ENCODE measurements around the gene C16orf90. TPM values are rescaled to one million over a fixed set of nuclear protein-coding genes. Genes with fewer than 3 reads are reported as not detected.

Gene C16orf90
- total and polyA plus RNA-seq, 7 experiments from 2014 or later = not detected

GRCh38 chr16:3510416-3510815, 15.1 kb upstream of the C16orf90 start:
- peak overlapping the region; percentile 73 for H3K27ac ChIP-seq (ENCODE audit: low read depth, low read length)
- ChIA-PET CTCF (no interaction called here), POLR2A (interaction anchor here (0.7 to 1.5 kb wide), 6 partner anchors 10 to 599 kb away, joined by 3 to 12 read pairs (median 4); partner anchors contain the start of genes CLUAP1, NLRC3 and ZNF263)
- H3K27me3 ChIP-seq (ENCODE audit: control insufficient read depth in 2 of 2, insufficient read depth in 2 of 2, low read length in 2 of 2) = no peaks in the 10 kb centered on the region
- no peaks in the 10 kb centered on the region for H3K9me3 ChIP-seq (ENCODE audit: control insufficient read depth in 2 of 3, low read length in 3 of 3)
- intact Hi-C loops (cut with micrococcal nuclease) = no loop called here
- Mint-ChIP-seq H3K27ac (peak overlapping the region; percentile 84 to 98 (median 89)), H3K27me3 (no peaks in the 10 kb centered on the region), H3K4me1 (peaks cover 33 to 69% (median 57%) of the 10 kb centered on the region in 7 donors), H3K9me3 (peaks cover 0 to 5% (median 0%) of the 10 kb centered on the region in 11 donors), H3K4me3 (peak overlapping the region in 9 of 10 donors; percentile 21 to 75 (median 51)), H3K36me3 (peaks cover 22 to 58% (median 45%) of the 10 kb centered on the region in 5 donors)
- H3K4me3 ChIP-seq (ENCODE audit: low read length) = no peak overlapping the region
- H3K4me1 ChIP-seq (ENCODE audit: control insufficient read depth in 2 of 2, insufficient read depth in 2 of 2, low read length in 2 of 2) = peaks cover 21 to 40% of the 10 kb centered on the region in 2 donors
- peaks cover 0 to 40% (median 16%) of the 10 kb centered on the region in 3 experiments for H3K36me3 ChIP-seq (ENCODE audit: control insufficient read depth in 2 of 3, insufficient read depth in 3 of 3, low read length in 3 of 3)
- DNase-seq (no peak), ATAC-seq (no peak)

- Mint-ChIP-seq H3K4me1 (peaks cover 33 to 72% (median 62%) of the 10 kb centered on the region in 7 donors), H3K27ac (peak overlapping the region; percentile 84 to 98 (median 89)), H3K36me3 (peaks cover 22 to 58% (median 41%) of the 10 kb centered on the region in 5 donors), H3K9me3 (peaks cover 0 to 5% (median 0%) of the 10 kb centered on the region in 11 donors), H3K4me3 (peak overlapping the region in 9 of 10 donors; percentile 21 to 75 (median 68)), H3K27me3 (no peaks in the 10 kb centered on the region)
- ChIA-PET POLR2A (interaction anchor here (0.6 to 1.5 kb wide), 9 partner anchors 9 to 233 kb away, joined by 3 to 12 read pairs (median 4); partner anchors contain the start of genes CLUAP1, NLRC3, ZNF174 and ZNF263), CTCF (interaction anchor here (0.8 to 1.2 kb wide), 3 partner anchors 17 to 341 kb away, joined by 3 read pairs; no protein-coding TSS in a partner anchor)
- ATAC-seq (peak; percentile 99), DNase-seq (peak; percentile 41 to 84 (median 80))
- H3K4me3 ChIP-seq (ENCODE audit: low read length) = peak overlapping the region; percentile 13
- no peaks in the 10 kb centered on the region for H3K27me3 ChIP-seq (ENCODE audit: control insufficient read depth in 2 of 2, insufficient read depth in 2 of 2, low read length in 2 of 2)
- peaks cover 0 to 31% (median 12%) of the 10 kb centered on the region in 3 experiments for H3K36me3 ChIP-seq (ENCODE audit: control insufficient read depth in 2 of 3, insufficient read depth in 3 of 3, low read length in 3 of 3)
- H3K9me3 ChIP-seq (ENCODE audit: control insufficient read depth in 2 of 3, low read length in 3 of 3) = no peaks in the 10 kb centered on the region
- peak overlapping the region; percentile 73 for H3K27ac ChIP-seq (ENCODE audit: low read depth, low read length)
- peaks cover 23 to 44% of the 10 kb centered on the region in 2 donors for H3K4me1 ChIP-seq (ENCODE audit: control insufficient read depth in 2 of 2, insufficient read depth in 2 of 2, low read length in 2 of 2)
- intact Hi-C loops (cut with micrococcal nuclease) = loop anchor here (1.0 to 10.0 kb wide), 4 partner anchors 9 to 1895 kb away; partner anchors contain the start of genes CRAMP1 (in 1 of the 2) and IFT140 (in 1 of the 2)
These were observed 14.2 kb upstream of the C16orf90 start for GRCh38 chr16:3509470-3509928.

GRCh38 chr16:3508736-3509135, 13.4 kb upstream of the C16orf90 start:
- DNase-seq (no peak), ATAC-seq (no peak)
- Mint-ChIP-seq H3K9me3 (peaks cover 0 to 5% (median 0%) of the 10 kb centered on the region in 11 donors), H3K36me3 (peaks cover 18 to 53% (median 35%) of the 10 kb centered on the region in 5 donors), H3K27me3 (no peaks in the 10 kb centered on the region), H3K4me1 (peaks cover 38 to 75% (median 67%) of the 10 kb centered on the region in 7 donors), H3K27ac (peak overlapping the region; percentile 84 to 98 (median 89)), H3K4me3 (peak overlapping the region; percentile 8 to 75 (median 63))
- peak overlapping the region; percentile 73 for H3K27ac ChIP-seq (ENCODE audit: low read depth, low read length)
- intact Hi-C loops (cut with micrococcal nuclease) = loop anchor here (1.0 to 10.0 kb wide), 4 partner anchors 8 to 1894 kb away; partner anchors contain the start of genes CRAMP1 (in 1 of the 2) and IFT140 (in 1 of the 2)
- H3K4me3 ChIP-seq (ENCODE audit: low read length) = no peak overlapping the region
- H3K27me3 ChIP-seq (ENCODE audit: control insufficient read depth in 2 of 2, insufficient read depth in 2 of 2, low read length in 2 of 2) = no peaks in the 10 kb centered on the region
- ChIA-PET CTCF (interaction anchor here (1.2 kb wide), 1 partner anchor 17 kb away, joined by 3 read pairs; no protein-coding TSS in a partner anchor), POLR2A (interaction anchor here (0.5 to 1.1 kb wide), 2 partner anchors 103 to 515 kb away, joined by 3 read pairs; no protein-coding TSS in a partner anchor)
- H3K4me1 ChIP-seq (ENCODE audit: control insufficient read depth in 2 of 2, insufficient read depth in 2 of 2, low read length in 2 of 2) = peaks cover 30 to 52% of the 10 kb centered on the region in 2 donors
- H3K9me3 ChIP-seq (ENCODE audit: control insufficient read depth in 2 of 3, low read length in 3 of 3) = no peaks in the 10 kb centered on the region
- peaks cover 0 to 24% (median 5%) of the 10 kb centered on the region in 3 experiments for H3K36me3 ChIP-seq (ENCODE audit: control insufficient read depth in 2 of 3, insufficient read depth in 3 of 3, low read length in 3 of 3)

GRCh38 chr16:3503523-3503922, 8.2 kb upstream of the C16orf90 start:
- peak overlapping the region; percentile 76 to 94 (median 84) for H3K4me3 Mint-ChIP-seq
- H3K9me3 ChIP-seq (ENCODE audit: control insufficient read depth in 2 of 3, low read length in 3 of 3) = no peaks in the 10 kb centered on the region
- peaks cover 0 to 7% (median 0%) of the 10 kb centered on the region in 11 donors for H3K9me3 Mint-ChIP-seq
- H3K4me3 ChIP-seq (ENCODE audit: low read length) = peak overlapping the region; percentile 3
- peaks cover 11 to 34% (median 22%) of the 10 kb centered on the region in 5 donors for H3K36me3 Mint-ChIP-seq
- H3K27ac ChIP-seq (ENCODE audit: low read depth, low read length) = peak overlapping the region; percentile 92
- intact Hi-C loops (cut with micrococcal nuclease) = loop anchor here (5.0 to 10.0 kb wide), 4 partner anchors 429 to 1889 kb away; partner anchors contain the start of genes CRAMP1 (in 1 of the 2), HCFC1R1 (in 1 of the 2), IFT140 (in 1 of the 2) and THOC6 (in 1 of the 2)
- CTCF ChIA-PET = no interaction called here
- ATAC-seq (peak; percentile 49), DNase-seq (peak in 8 of 9 donors; percentile 50 to 81 (median 70))
- peaks cover 0 to 11% (median 0%) of the 10 kb centered on the region in 3 experiments for H3K36me3 ChIP-seq (ENCODE audit: control insufficient read depth in 2 of 3, insufficient read depth in 3 of 3, low read length in 3 of 3)
- no peaks in the 10 kb centered on the region for H3K27me3 Mint-ChIP-seq
- H3K27me3 ChIP-seq (ENCODE audit: control insufficient read depth in 2 of 2, insufficient read depth in 2 of 2, low read length in 2 of 2) = no peaks in the 10 kb centered on the region
- peaks cover 40 to 47% of the 10 kb centered on the region in 2 donors for H3K4me1 ChIP-seq (ENCODE audit: control insufficient read depth in 2 of 2, insufficient read depth in 2 of 2, low read length in 2 of 2)
- POLR2A ChIA-PET = interaction anchor here (0.6 to 1.4 kb wide), 5 partner anchors 18 to 345 kb away, joined by 3 to 5 read pairs (median 3); no protein-coding TSS in a partner anchor
- H3K4me1 Mint-ChIP-seq = peaks cover 37 to 80% (median 67%) of the 10 kb centered on the region in 7 donors
- peak overlapping the region; percentile 90 to 98 (median 95) for H3K27ac Mint-ChIP-seq

- Histone ChIP-seq H3K9me3 (ENCODE audit: control insufficient read depth in 2 of 3, low read length in 3 of 3) (no peaks in the 10 kb centered on the region), H3K4me3 (ENCODE audit: low read length) (peak overlapping the region; percentile 76), H3K36me3 (ENCODE audit: control insufficient read depth in 2 of 3, insufficient read depth in 3 of 3, low read length in 3 of 3) (peaks cover 0 to 8% (median 0%) of the 10 kb centered on the region in 3 experiments), H3K4me1 (ENCODE audit: control insufficient read depth in 2 of 2, insufficient read depth in 2 of 2, low read length in 2 of 2) (peaks cover 32 to 46% of the 10 kb centered on the region in 2 donors), H3K27ac (ENCODE audit: low read depth, low read length) (peak overlapping the region; percentile 92), H3K27me3 (ENCODE audit: control insufficient read depth in 2 of 2, insufficient read depth in 2 of 2, low read length in 2 of 2) (no peaks in the 10 kb centered on the region)
- Mint-ChIP-seq H3K36me3 (peaks cover 5 to 26% (median 15%) of the 10 kb centered on the region in 5 donors), H3K4me1 (peaks cover 31 to 70% (median 59%) of the 10 kb centered on the region in 7 donors), H3K9me3 (peaks cover 0 to 7% (median 0%) of the 10 kb centered on the region in 11 donors), H3K27ac (peak overlapping the region; percentile 62 to 98 (median 95)), H3K4me3 (peak overlapping the region; percentile 85 to 96 (median 90)), H3K27me3 (no peaks in the 10 kb centered on the region)
- POLR2A ChIA-PET = interaction anchor here (0.6 to 1.9 kb wide), 8 partner anchors 8 to 347 kb away, joined by 3 to 12 read pairs (median 3); partner anchors contain the start of genes ZNF174 and ZSCAN32
- no peak for DNase-seq
- ATAC-seq = no peak
- CTCF ChIA-PET = interaction anchor here (1.1 kb wide), 1 partner anchor 319 kb away, joined by 5 read pairs; no protein-coding TSS in a partner anchor
- intact Hi-C loops (cut with micrococcal nuclease) = loop anchor here (2.0 to 10.0 kb wide), 8 partner anchors 237 to 1887 kb away; partner anchors contain the start of genes ZNF213 (in 2 of the 2), CRAMP1 (in 1 of the 2), HCFC1R1 (in 1 of the 2) and IFT140 (in 1 of the 2)
These were observed 6.6 kb upstream of the C16orf90 start for GRCh38 chr16:3501783-3502400.

All from naive thymus-derived CD4-positive, alpha-beta T cell (primary cell).